Small intestine (tissue), 7 donors: Measurements from ENCODE around the gene STIM1. TPM values are rescaled to one million over a fixed set of nuclear protein-coding genes. Genes with fewer than 3 reads are reported as not detected.
A peak's percentile ranks its signal among the peaks of the same experiment; 100 is the strongest.
"Not testable (repeated sequence)": the region's sequence is repeated elsewhere in the genome, so short reads cannot be mapped to it uniquely, and the experiment has no call there.

Experiments
- DNase-seq, 2 donors: peaks; one replicate each; pipeline versions ENCODE4 v3.0.0 to v3.0.0-alpha.2; 2013
- FAIRE-seq: peaks from 2 replicates; lab custom pipeline; 2012; peaks lifted over from hg19 to GRCh38; lab: Jason Lieb, UNC
- H3K27ac ChIP-seq, 3 donors: one replicate each; pipeline ENCODE4 v1.5.1; 2013; ENCODE audit warnings: low read length in 2 of 3, mild to moderate bottlenecking in 2 of 3, control low read depth in 1 of 3, inconsistent platforms in 1 of 3, low read depth in 1 of 3, moderate library complexity in 1 of 3
- H3K27me3 ChIP-seq, 3 donors: one replicate each; pipeline ENCODE4 v1.6.1; 2013; ENCODE audit warnings: low read length in 3 of 3, inconsistent platforms in 1 of 3; ENCODE audit not compliant: control insufficient read depth in 3 of 3, insufficient read depth in 3 of 3
- H3K36me3 ChIP-seq, 3 donors: one replicate each; pipeline ENCODE4 v1.6.1; 2013; ENCODE audit warnings: low read length in 3 of 3, inconsistent platforms in 1 of 3, low read depth in 1 of 3, mild to moderate bottlenecking in 1 of 3, moderate library complexity in 1 of 3; ENCODE audit not compliant: control insufficient read depth in 3 of 3, insufficient read depth in 2 of 3
- H3K4me1 ChIP-seq, 3 donors: one replicate each; pipeline ENCODE4 v1.6.1; 2013; ENCODE audit warnings: low read length in 2 of 3, inconsistent platforms in 1 of 3, low read depth in 1 of 3, mild to moderate bottlenecking in 1 of 3, moderate library complexity in 1 of 3; ENCODE audit not compliant: control insufficient read depth in 3 of 3, insufficient read depth in 2 of 3
- H3K4me3 ChIP-seq, 3 donors: one replicate each; pipeline ENCODE4 v1.5.1; 2013; ENCODE audit warnings: low read length in 3 of 3, control low read depth in 1 of 3, inconsistent platforms in 1 of 3, low read depth in 1 of 3, mild to moderate bottlenecking in 1 of 3, moderate library complexity in 1 of 3
- H3K9me3 ChIP-seq, 2 donors: one replicate each; pipeline ENCODE4 v1.6.1; 2013; ENCODE audit warnings: low read depth in 1 of 2, low read length in 1 of 2; ENCODE audit not compliant: control insufficient read depth in 2 of 2, insufficient read depth in 1 of 2
- WGBS, 3 donors: extraction: QIAGEN DNeasy Blood & Tissue Kit; methylation state at CpG; one replicate each; pipeline ENCODE4 v1.1.7; 2013; 5-methylcytosine and 5-hydroxymethylcytosine counted together
- polyA plus RNA-seq, 4 donors: library from polyadenylated mRNA; stranded (reverse) in 3 of 4; unstranded in 1 of 4; fragments of 200-250 nt in 3 of 4; fragments of 120-200 nt in 1 of 4; gene quantifications; one replicate each; pipeline versions ENCODE4 v1.2.1 to v1.2.3, GENCODE V29; 2013
- donor health status: healthy with polysubstance abuse.
- donor health status: control.
- donor health status: control.
- donor health status: Bipolar disorder and iron deficiency.
- donor health status: healthy.

STIM1 gene
- polyA plus RNA-seq, 4 donors = 5.6 to 27.9 (median 11.7) TPM

- DNase-seq (no peak), FAIRE-seq (no peak)
- Histone ChIP-seq H3K9me3 (peaks cover 0 to 2% of the 10 kb centered on the region in 2 donors), H3K27ac (no peak overlapping the region), H3K36me3 (peaks cover 0 to 41% (median 7%) of the 10 kb centered on the region in 3 donors), H3K4me3 (no peak overlapping the region), H3K27me3 (no peaks in the 10 kb centered on the region), H3K4me1 (no peaks in the 10 kb centered on the region)
- WGBS, 3 donors = 75 to 77% (median 76%) methylated on average over 5 of the region's 5 CpGs
Observed at GRCh38 chr11:4111834-4112233, 256.4 kb downstream of the STIM1 start.

- DNase-seq = no peak
- FAIRE-seq = no peak
- peaks cover 0 to 2% of the 10 kb centered on the region in 2 donors for H3K9me3 ChIP-seq
- H3K36me3 ChIP-seq = peaks cover 1 to 34% (median 7%) of the 10 kb centered on the region in 3 donors
- H3K27ac ChIP-seq = no peak overlapping the region
- no peak overlapping the region for H3K4me3 ChIP-seq
- H3K27me3 ChIP-seq = no peaks in the 10 kb centered on the region
- 90 to 94% (median 93%) methylated on average over 2 of the region's 2 CpGs for WGBS, 3 donors
- no peaks in the 10 kb centered on the region for H3K4me1 ChIP-seq
Observed at GRCh38 chr11:4115128-4115527, 259.7 kb downstream of the STIM1 start.

- H3K9me3 ChIP-seq = peaks cover 0 to 2% of the 10 kb centered on the region in 2 donors
- no peak overlapping the region for H3K4me3 ChIP-seq
- no peaks in the 10 kb centered on the region for H3K27me3 ChIP-seq
- no peak for FAIRE-seq
- no peaks in the 10 kb centered on the region for H3K4me1 ChIP-seq
- H3K36me3 ChIP-seq = peaks cover 2 to 27% (median 7%) of the 10 kb centered on the region in 3 donors
- DNase-seq = no peak
- WGBS, 3 donors = 86 to 88% (median 87%) methylated on average over 3 of the region's 3 CpGs
- no peak overlapping the region for H3K27ac ChIP-seq
Observed at GRCh38 chr11:4118107-4118506, 262.6 kb downstream of the STIM1 start.

- Histone ChIP-seq H3K36me3 (peaks cover 9 to 17% (median 17%) of the 10 kb centered on the region in 3 donors), H3K4me3 (no peak overlapping the region), H3K4me1 (no peaks in the 10 kb centered on the region), H3K9me3 (no peaks in the 10 kb centered on the region), H3K27ac (no peak overlapping the region), H3K27me3 (no peaks in the 10 kb centered on the region)
- DNase-seq (no peak), FAIRE-seq (no peak)
- WGBS, 3 donors = 94 to 98% (median 96%) methylated on average over 4 of the region's 4 CpGs
Observed at GRCh38 chr11:4123218-4123617, 267.8 kb downstream of the STIM1 start.

GRCh38 chr11:4125141-4125540 is 269.7 kb downstream of the STIM1 start:
- no peak overlapping the region for H3K4me3 ChIP-seq
- H3K27me3 ChIP-seq = no peaks in the 10 kb centered on the region
- DNase-seq (peak in 1 of 2 donors; percentile 25), FAIRE-seq (no peak)
- no peak overlapping the region for H3K27ac ChIP-seq
- H3K36me3 ChIP-seq = peaks cover 9 to 17% (median 17%) of the 10 kb centered on the region in 3 donors
- H3K9me3 ChIP-seq = no peaks in the 10 kb centered on the region
- WGBS, 3 donors = 86 to 95% (median 93%) methylated on average over 6 of the region's 6 CpGs
- H3K4me1 ChIP-seq = no peaks in the 10 kb centered on the region

GRCh38 chr11:4127357-4127756 is 271.9 kb downstream of the STIM1 start:
- Histone ChIP-seq H3K27me3 (no peaks in the 10 kb centered on the region), H3K36me3 (peaks cover 6 to 13% (median 13%) of the 10 kb centered on the region in 3 donors)
- no peak for FAIRE-seq

GRCh38 chr11:4130219-4130618 is 274.8 kb downstream of the STIM1 start:
- 68 to 89% (median 68%) methylated on average over 4 of the region's 4 CpGs for WGBS, 3 donors
- H3K36me3 ChIP-seq = peaks cover 5 to 15% (median 9%) of the 10 kb centered on the region in 3 donors
- not testable (repeated sequence) for H3K9me3 ChIP-seq, FAIRE-seq, H3K4me1 ChIP-seq, H3K4me3 ChIP-seq, DNase-seq, H3K27ac ChIP-seq, H3K27me3 ChIP-seq

More at GRCh38 chr11:4127357-4127756, 271.9 kb downstream of the STIM1 start:
- DNase-seq = no peak
- 70 to 86% (median 75%) methylated on average over 1 of the region's 1 CpG for WGBS, 3 donors
- Histone ChIP-seq H3K9me3 (no peaks in the 10 kb centered on the region), H3K4me1 (peaks cover 0 to 7% (median 0%) of the 10 kb centered on the region in 3 donors), H3K27ac (no peak overlapping the region), H3K4me3 (no peak overlapping the region)

GRCh38 chr11:4134806-4135205 is 279.3 kb downstream of the STIM1 start:
- H3K27ac ChIP-seq = no peak overlapping the region
- H3K4me3 ChIP-seq = no peak overlapping the region
- H3K36me3 ChIP-seq = peaks cover 5 to 16% (median 5%) of the 10 kb centered on the region in 3 donors
- no peak for FAIRE-seq
- peaks cover 0 to 7% (median 0%) of the 10 kb centered on the region in 3 donors for H3K4me1 ChIP-seq
- no peak for DNase-seq
- no peaks in the 10 kb centered on the region for H3K27me3 ChIP-seq
- H3K9me3 ChIP-seq = peaks cover 0 to 7% of the 10 kb centered on the region in 2 donors

GRCh38 chr11:4138497-4138896 is 283.0 kb downstream of the STIM1 start:
- Histone ChIP-seq H3K27me3 (no peaks in the 10 kb centered on the region), H3K4me1 (no peaks in the 10 kb centered on the region), H3K4me3 (no peak overlapping the region), H3K27ac (no peak overlapping the region), H3K9me3 (peaks cover 0 to 17% of the 10 kb centered on the region in 2 donors), H3K36me3 (peaks cover 3 to 16% (median 8%) of the 10 kb centered on the region in 3 donors)
- DNase-seq (no peak), FAIRE-seq (no peak)
- WGBS, 3 donors = 94 to 97% (median 97%) methylated on average over 1 of the region's 1 CpG
